T-helper 1 cell treated with Interleukin-12 subunit alpha and Interleukin-12 subunit beta and Interleukin-4 antibody, amounts not matched to agents 30 ng/mL and 1 ng/mL, for 36 hours (primary cell): Measurements from ENCODE around the gene CHN1. TPM values are rescaled to one million over a fixed set of nuclear protein-coding genes. Genes with fewer than 3 reads are reported as not detected.

Source experiments
- intact Hi-C: fragments of 100-400 bp; cut with micrococcal nuclease; formaldehyde crosslinking; loops from one replicate; pipeline ENCODE4 v1.15.1; 2024
- total RNA-seq: library from RNA; stranded (reverse); gene quantifications from 2 replicates; pipeline ENCODE4 v1.2.3, GENCODE V29; 2022

CHN1 gene
- total RNA-seq, 1 donor from 2014 or later: 1.8 TPM

DNA sequence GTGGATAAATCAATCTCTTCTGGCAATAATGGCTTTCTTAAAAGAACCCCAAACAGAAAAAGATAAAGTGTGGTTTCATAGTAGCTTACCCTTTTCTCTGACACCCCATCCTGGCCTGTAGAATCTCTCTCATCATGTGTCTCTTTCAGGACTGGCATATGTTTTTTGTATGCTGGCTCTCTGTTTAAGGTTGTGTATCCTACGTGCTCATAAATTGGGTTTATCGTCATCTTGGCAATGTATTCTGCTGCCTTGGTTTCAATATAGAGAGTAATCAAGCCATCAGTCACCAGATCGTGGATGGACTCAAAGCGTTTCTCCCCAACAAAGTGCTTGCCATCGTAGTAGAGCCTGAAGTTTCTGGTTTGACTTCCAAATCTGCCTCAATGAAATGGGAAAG is 127.4 kb downstream of the CHN1 start:
- intact Hi-C loops: no loop called here

DNA sequence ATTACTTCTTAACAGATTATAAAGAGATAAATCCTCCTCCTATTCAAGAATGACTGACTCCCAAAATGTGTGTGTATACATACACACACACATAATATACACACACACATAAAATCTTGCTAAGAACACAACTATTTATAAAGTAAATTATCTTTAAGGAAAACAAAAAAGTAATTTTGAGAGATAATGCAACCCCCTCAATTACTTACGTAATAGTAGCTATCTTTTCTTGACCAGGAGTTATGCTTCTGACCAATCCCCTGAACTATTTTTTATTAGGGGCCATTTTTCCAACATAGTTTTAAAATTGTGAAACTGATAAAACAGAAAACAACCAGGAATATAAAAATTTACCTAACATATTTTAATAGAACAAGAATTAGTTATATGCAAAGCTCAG is 127.9 kb downstream of the CHN1 start:
- intact Hi-C loops: no loop called here

DNA sequence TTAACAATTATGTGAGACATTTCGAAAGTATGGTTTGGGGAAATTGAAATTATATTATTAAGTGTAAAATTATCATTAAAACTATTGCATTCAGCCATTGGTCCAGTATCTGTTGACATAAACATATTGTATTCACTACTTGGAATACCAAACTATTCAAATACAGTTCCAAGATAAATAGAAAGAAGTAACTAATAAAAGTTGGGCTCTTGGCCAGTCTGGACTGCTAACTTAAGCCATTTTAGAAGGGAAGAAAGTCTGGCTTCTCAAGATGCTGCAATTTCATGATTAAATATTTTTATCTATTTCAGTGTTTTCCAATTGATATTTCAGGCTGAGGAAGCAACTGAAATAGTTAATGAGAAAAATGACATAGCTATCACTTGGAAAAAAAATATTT is 131.1 kb downstream of the CHN1 start:
- intact Hi-C loops: no loop called here

DNA sequence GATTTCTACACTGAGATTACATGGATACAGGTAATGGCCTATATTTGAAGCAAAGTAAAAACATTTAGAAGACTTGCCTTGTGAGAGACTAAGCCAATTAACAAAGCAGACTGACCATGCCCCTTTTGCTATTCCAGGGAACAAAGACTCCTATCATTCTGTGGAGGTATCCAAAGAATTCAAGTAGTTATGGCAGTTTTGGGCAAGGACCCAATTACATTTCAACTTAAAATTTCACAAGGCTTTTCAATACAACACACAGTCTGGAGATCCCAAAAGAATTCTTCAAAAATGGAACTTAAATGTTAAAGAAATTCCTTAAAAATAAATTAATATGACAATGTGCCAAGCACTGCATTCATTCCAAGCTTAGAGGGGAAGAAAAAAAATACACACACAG is 131.7 kb downstream of the CHN1 start:
- intact Hi-C loops: no loop called here

DNA sequence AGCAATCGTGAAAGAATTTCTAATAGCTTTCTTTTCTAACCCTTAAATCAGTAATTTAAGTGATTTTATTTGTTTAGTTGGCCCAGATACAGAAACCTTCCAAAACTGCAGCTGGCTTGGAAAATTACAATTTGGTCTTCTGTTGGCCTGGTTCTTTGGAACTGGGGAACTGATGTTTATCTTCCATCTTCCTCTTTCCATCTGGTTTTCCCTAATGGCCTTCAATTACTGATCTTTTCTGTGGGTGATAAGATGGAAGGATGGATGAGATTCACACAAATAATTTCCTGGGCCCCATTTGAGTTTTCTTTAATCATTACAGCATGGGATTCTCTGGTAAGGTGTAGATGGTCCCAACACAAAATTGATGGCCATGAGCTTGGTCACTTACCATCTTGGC is 134.4 kb downstream of the CHN1 start:
- intact Hi-C loops: no loop called here

DNA sequence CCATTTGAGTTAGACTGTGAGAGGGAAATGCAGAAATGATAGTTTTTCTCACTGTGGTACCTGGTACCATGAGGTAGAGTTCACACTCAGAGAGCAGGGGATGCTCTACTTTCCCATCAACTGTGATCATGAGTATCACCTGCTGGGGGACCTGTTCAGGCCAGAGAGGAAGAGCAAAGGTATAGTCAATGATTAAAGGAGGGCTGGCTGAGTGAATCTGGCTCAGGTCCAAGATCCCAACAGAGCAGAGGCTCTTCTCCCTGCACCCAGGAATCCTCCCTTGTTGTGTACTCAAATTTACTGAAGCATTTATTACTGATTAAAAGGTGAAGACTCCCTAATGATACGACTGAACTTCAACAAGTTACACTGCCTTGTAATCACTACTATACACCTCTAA is 136.3 kb downstream of the CHN1 start:
- intact Hi-C loops: no loop called here

DNA sequence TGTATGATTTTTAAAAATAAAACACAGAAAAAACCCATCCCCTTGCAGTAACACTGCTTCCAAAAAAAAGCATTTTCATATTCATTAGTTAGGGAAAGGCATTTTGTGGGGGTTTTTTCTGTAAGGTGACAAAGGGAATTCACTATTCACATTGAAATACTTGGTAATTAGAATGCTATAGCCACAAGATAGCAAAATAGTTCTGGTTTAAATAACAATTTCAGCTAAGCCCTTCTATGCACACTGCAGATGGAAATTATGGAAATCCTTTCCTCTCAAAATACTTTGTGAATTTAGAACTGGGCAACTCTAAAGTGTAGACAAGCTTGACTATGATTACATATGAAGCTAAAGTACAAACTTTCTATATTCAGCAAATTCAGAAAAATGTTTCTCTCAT is 138.8 kb downstream of the CHN1 start:
- intact Hi-C loops: no loop called here

DNA sequence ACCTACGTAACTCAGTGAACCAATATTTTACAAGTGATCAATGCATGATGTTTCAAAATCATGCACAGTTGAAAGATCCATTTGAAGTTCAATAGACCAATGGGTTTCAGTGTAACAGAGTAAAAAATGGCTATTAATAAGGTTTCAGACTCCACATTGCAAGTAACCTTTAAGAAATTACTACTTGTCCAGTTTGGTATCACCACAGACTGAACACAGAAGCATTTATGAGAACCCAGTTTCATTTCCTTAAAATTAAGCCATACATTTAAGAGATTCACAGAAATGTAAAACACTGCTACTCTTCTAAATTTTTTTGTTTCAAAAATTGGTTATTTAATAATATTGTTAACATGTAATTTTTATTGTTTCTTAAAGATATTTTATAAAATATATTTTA is 142.0 kb downstream of the CHN1 start:
- intact Hi-C loops: no loop called here

DNA sequence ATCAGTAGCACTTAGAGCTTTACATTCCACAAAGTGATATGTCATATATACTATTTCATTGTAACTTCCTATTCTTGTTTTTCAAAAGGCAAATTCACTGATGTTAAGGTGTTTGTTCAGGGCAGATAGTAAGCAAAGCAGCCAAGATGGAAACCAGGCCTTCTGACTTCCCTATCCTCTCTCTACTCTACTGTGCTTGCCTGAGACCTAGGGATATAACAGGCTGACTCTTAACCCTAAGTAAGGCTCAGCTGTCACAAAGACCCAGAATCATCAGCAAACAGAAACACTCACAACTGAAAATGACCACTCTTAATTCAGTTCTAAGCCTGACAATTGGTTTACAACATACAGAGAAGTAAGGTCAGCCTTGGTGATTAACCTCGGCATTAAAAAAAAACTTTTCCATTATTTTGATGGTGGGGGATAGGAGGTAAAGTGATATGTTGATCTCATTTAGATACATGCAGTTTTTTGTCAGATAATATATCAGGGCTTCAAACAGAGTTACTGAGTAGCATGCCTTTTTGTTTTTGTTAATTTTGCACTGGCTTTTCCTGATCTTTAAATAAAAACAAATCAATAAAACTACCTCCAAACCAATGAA is 145.5 kb downstream of the CHN1 start:
- intact Hi-C loops: no loop called here

DNA sequence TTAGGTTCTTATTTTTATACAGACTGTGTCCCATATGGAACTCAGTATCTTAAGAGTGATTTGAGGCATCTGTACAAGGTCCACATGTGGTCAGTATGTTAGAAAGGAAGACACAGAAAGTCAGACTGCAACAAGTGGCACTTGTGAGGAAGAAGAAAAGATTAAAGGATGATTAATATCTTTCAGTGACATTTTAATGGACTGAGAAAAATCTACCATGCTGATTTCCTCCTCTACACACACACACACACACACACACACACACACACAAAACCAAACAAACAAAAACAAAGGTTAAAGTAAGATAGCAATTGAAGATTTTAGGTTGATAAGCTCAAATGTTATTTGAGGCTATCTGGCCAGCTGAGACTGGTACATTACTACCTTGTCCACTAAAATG is 146.4 kb downstream of the CHN1 start:
- intact Hi-C loops: no loop called here

DNA sequence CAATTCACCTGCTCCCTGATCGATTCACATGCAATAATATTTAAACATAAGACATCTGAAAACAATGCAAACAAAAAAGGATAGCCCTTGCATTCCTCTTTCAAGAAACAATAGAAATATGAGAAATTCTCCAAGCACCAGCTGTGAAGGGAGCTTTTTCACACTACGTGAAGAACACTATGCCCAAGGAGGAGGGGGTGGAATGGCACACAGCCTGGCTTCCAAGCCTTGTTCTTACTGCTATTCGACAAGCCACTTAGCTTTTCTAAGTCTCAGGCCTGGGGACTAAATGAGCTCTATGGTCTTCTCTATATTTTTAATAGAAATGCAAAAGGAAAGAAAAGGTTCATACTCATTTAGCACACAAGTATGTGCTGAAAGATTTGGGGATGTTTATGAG is 148.7 kb downstream of the CHN1 start:
- intact Hi-C loops: no loop called here

DNA sequence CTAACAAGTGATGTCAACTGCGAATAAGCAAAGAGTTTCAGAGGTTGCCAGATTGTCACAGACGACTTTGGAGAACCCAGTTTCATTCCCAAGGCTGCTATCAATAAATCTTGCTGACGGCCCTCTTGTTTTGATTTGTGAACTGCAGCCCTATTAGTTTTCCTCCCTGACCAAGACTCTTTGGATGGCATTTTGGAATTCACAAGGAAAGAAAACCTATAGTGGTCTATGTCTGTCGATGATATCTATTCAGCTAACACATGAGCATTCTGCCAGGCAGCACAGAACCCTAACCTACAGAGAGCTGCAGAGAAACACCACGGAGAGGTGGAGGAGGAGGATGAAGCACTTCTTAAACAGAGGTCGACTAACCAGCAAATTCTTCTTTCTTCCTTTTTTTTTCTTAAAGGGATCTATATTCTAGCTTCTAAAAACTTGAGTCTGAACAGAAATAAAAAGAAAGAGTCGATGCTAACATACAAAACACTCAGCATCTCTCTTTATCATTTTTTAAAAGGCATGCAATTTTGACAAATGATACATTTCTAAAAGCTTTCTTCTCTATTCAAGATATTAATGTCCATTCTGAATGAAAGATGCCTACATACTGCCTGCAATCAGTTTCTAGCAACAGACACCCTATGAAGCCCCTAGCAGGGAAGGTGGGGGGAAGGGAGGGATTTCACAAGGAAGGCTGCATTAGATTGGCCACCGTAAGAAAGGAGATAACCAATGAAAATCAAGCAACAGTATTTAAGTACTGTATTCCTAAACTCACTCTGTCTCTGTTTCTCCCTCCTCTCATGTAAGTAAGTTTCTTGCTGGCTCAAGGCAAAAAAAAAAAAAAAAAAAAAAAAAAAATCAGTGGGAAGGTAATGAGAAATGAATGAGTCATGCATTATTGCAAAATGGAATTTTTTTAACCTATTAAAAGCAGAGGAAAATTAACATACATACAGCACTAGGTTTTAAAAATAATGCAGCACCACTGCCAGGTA is 157.9 kb downstream of the CHN1 start:
- intact Hi-C loops: no loop called here

DNA sequence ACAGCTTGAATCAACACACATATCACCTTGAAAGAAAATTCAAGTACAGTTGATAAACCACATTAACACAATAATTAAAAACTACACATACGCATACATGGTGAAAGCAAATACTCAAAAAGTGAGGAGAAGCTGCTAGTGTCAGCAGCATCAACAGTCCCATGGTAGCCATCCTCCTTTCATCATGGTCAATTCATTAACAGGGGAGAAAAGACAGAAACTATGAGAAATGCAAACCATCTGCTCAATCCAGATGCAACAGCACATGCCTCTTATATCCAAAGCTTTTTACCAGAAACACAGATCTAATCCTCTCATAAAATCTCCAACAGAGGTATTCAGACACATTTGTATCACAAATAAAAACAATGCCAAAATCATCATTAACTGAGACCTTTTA is 159.0 kb downstream of the CHN1 start:
- intact Hi-C loops: no loop called here

DNA sequence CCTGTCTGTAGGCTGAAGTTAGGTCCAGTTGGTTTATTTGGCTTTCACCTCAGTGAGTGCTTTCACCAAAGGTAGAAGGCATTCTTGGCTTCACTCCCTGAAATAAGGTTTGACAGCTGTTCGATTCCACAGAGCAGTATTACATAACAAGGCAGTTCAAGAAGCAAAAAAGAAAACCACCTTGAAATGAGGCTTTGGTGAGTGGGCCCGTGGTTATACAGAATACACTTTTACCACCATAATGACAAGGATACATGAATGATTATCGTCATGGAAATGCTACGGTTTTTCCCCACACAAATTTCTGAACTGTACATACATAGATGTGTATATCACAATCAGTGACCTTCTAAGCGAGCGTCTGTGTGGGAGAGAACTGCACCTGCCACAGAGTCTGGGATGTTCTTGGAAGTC is 160.9 kb downstream of the CHN1 start:
- intact Hi-C loops: no loop called here

DNA sequence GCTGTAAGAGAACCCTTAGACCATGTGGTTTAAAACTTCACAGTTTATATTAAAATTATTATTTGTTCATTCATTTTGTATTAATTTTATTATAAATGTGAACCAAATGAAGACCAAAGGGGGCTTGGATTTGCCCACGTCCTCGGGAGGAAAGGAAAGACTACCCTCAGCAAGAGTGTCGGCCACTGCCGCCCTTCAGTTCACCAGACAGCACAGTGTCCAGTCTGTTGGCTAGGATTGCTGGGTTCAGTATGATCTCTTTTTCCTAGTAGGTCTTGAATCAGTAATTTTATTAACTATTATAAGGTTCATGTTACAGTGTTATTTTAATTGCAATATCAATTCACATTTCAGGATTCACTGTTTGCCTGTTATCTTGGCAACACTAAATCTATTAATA is 162.7 kb downstream of the CHN1 start:
- intact Hi-C loops: no loop called here

DNA sequence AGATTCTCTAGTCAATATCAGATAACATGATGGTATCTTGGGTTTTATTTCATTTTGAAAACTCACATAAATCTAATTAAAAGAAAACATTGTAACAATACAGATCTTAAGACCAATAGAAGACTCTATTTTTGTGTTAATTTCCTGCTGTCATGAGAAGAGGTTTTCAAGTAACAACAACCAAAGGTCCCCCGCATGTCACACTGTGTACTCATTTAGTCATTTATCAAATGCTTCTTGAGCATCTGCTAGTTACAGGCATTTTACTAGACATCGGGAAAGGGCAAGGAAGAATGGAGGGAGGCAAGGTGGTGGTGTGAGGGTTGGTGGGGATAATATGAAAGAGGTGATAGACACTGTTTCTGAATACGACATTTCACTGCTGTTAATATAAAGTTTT is 163.2 kb downstream of the CHN1 start:
- intact Hi-C loops: no loop called here

DNA sequence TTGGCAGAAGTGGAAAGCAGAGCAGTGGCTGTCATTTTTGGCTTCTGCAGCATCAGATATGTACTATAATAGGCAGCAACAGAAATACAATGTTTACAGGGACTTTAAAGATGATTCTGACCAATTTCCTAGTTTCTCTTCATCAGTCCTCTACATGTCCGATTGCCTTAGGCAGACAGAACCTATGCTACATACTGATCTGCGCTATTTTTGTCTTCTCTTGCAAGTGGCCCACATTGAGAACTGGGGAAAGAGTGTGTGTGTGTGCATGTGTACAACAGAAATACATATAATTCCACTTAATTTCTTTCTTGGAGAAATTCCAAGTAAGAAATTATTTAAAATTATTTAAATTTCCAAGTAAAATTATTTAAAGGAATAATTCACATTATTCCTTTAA is 163.8 kb downstream of the CHN1 start:
- intact Hi-C loops: no loop called here

DNA sequence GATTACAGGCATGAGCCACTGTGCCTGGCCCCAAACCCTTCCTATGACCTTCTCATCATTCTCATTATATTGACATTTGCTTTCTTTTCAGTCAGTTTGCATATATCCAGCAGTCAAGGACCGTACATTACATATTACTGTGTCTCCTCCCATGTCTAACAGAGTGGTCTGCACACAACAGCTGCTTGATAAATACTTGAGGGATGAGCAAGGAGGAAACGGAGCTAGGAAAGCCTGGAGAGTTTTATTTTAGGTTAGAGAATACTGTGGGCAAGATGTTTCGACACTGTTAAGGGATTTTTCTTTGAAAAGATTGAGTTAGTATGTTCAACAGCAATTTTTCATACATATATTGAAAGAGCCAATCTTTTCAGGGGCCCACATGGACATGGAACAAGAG is 164.7 kb downstream of the CHN1 start:
- intact Hi-C loops: no loop called here

DNA sequence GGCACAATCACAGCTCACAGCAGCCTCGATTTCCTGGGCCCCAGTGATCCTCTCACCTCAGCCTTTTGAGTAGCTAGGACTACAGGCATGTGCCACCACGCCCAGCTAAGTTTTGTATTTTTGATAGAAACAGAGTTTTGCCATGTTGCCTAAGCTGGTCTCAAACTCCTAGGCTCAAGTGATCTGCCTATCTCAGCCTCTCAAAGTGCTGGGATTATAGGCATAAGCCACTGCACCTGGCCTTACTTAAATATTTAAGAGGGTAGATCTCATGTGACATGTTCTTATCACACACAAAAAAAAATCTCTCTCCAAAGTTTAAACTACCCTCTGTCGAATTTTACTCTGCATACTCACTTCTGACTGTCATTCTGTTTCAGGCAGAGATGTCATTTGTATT is 165.5 kb downstream of the CHN1 start:
- intact Hi-C loops: no loop called here

DNA sequence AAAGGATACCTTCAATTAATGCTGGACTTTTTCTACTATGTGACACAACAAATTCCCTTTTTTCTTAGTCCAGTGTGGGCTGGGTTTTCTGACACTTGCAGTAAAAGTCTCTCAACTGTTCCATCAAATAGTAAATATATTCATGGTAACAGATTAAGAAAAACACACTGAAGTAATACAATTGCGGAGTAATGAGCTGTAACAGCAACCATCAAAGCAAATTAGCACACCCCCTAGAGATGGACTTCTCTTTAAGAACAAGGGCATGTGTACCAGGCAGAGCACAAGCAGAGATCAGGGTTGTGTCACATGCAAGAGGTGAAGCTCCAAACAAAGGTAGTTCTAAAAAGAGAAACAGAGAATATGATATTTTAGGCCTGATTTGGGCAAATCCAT is 168.2 kb downstream of the CHN1 start:
- intact Hi-C loops: no loop called here

DNA sequence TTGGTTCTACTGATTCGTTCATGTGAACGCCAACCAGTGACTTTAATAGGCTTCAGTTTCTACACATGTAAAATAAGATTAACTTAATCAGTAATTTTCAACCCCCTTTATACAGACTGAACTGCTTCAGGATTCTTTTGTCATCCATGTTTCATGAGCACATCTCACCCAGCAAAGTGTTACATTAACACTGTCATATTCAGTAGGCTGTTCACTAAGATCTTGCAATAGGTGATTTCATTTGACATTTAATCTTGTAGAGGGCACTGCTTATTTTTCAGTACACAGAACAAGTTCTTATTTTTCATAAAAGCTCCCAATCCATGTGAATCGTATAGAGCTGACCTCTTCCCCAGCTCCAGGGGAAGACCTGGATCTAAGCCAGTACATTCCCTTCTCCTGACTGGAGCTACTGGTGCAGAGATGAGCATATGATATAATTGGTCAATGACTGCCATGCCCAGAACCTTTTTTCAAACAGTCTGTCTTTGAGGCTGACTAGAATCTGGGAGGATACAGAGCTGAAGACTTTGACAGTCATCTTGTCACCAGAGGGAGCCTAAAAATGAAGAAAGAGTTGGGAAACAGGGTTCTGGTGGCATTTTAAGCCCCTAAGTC is 168.7 kb downstream of the CHN1 start:
- intact Hi-C loops: no loop called here

DNA sequence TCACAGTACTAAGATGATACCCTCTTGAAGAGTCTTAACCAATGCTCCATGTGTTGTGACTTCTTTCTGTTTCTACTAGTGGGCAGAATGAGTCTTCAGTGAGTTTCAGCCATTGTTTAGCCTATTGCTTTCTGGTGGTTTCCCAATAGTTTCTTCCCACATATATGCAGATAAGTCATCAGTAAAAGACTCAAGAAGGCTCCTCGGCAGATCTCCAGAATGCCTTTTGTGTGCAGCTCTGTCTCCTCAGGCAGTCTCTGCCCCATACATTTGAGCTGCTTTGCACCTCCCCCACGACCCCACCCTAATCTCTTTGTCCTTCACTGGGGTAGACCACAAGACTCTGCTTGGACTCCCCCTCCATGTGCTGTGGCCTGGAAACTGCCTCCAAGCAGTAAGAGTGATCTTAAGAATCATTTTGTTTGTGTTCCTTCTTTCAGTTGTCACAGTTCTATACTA is 169.4 kb downstream of the CHN1 start:
- intact Hi-C loops: loop anchor here (2.0 kb wide), 1 partner anchor 85 kb away; no protein-coding TSS in a partner anchor
